Osteoblast (primary cell): ENCODE data around the gene RETREG3. TPM values are rescaled to one million over a fixed set of nuclear protein-coding genes. Genes with fewer than 3 reads are reported as not detected.

Experiments used
- DNase-seq: peaks from one replicate; pipeline ENCODE4 v3.0.0; 2011; ENCODE audit warnings: low spot score, mixed read lengths; ENCODE audit not compliant: insufficient read length; ENCODE audit errors: missing footprints
- H2AFZ ChIP-seq: 2 replicates; pipeline ENCODE4 v1.6.0; 2011; ENCODE audit warnings: mild to moderate bottlenecking, low read length
- H3K27ac ChIP-seq: 2 replicates; pipeline ENCODE4 v1.5.1; 2011; ENCODE audit warnings: mild to moderate bottlenecking, low read depth, low read length, moderate library complexity
- H3K27me3 ChIP-seq: 2 replicates; pipeline ENCODE4 v1.6.0; 2012; ENCODE audit warnings: mild to moderate bottlenecking, control low read depth, inconsistent platforms, low read length, moderate library complexity; ENCODE audit not compliant: insufficient read depth
- H3K36me3 ChIP-seq: 2 replicates; pipeline ENCODE4 v1.5.1; 2011; ENCODE audit warnings: mild to moderate bottlenecking, low read length, control low read depth, moderate library complexity; ENCODE audit not compliant: insufficient read depth
- H3K4me1 ChIP-seq: 2 replicates; pipeline ENCODE4 v1.5.1; 2011; ENCODE audit warnings: mild to moderate bottlenecking, low read length, control low read depth, moderate library complexity; ENCODE audit not compliant: insufficient read depth
- H3K4me2 ChIP-seq: 2 replicates; pipeline ENCODE4 v1.6.0; 2011; ENCODE audit warnings: mild to moderate bottlenecking, low read length; ENCODE audit not compliant: insufficient read depth
- H3K4me3 ChIP-seq: fragments of 200-600 bp; sonication (generic); 3 replicates; pipeline ENCODE4 v1.5.1; 2012; ENCODE audit warnings: mild to moderate bottlenecking, low read length, inconsistent platforms; ENCODE audit not compliant: insufficient read depth
- H3K79me2 ChIP-seq: 2 replicates; pipeline ENCODE4 v1.6.0; 2012; ENCODE audit warnings: mild to moderate bottlenecking, low read length, control low read depth, inconsistent platforms; ENCODE audit not compliant: insufficient read depth
- H3K9me3 ChIP-seq: 2 replicates; pipeline ENCODE4 v1.5.1; 2011; ENCODE audit warnings: low read depth, low read length, control low read depth
- H4K20me1 ChIP-seq: 2 replicates; pipeline ENCODE4 v1.6.0; 2012; ENCODE audit warnings: mild to moderate bottlenecking, low read length, control low read depth; ENCODE audit not compliant: insufficient read depth
- CTCF ChIP-seq: IDR thresholded peaks from 2 replicates; pipeline ENCODE4 v1.5.1; 2011; ENCODE audit warnings: mild to moderate bottlenecking, low read depth, low read length, moderate library complexity; ENCODE audit errors: extremely low read depth
- total RNA-seq: library from RNA; depleted of rRNA; stranded (reverse); fragments of >200 nt; gene quantifications from 2 replicates; pipeline ENCODE4 v1.2.3, GENCODE V29; 2012

The RETREG3 gene
- total RNA-seq, 1 donor: 90.1 TPM

- Histone ChIP-seq H3K4me3 (peak within 1 kb of the TSS; percentile 89), H3K79me2 (peaks cover 75% of the 10 kb centered on the region), H3K27ac (peak within 1 kb of the TSS; percentile 82), H4K20me1 (peaks cover 13% of the 10 kb centered on the region), H3K36me3 (peaks cover 65% of the 10 kb centered on the region), H3K9me3 (no peaks in the 10 kb centered on the region), H2AFZ (peak within 1 kb of the TSS; percentile 86), H3K4me1 (peaks cover 25% of the 10 kb centered on the region), H3K4me2 (peak within 1 kb of the TSS; percentile 99), H3K27me3 (no peaks in the 10 kb centered on the region)
- peak; percentile 100 for DNase-seq
- no peak for TF ChIP-seq CTCF
These were observed 42.1 kb downstream of the RETREG3 start, which contains the start of gene MLX for GRCh38 chr17:42566883-42567573. TSS of gene MLX (plus strand) at chr17:42567100. CDS start at chr17:42567125, 25 bp downstream.

GRCh38 chr17:42566215-42566882 is 42.8 kb downstream of the RETREG3 start:
- Histone ChIP-seq H3K27me3 (no peaks in the 10 kb centered on the region), H3K4me2 (peak overlapping the region; percentile 99), H4K20me1 (peaks cover 9% of the 10 kb centered on the region), H3K4me1 (peaks cover 30% of the 10 kb centered on the region), H3K27ac (peak overlapping the region; percentile 82), H3K9me3 (no peaks in the 10 kb centered on the region), H2AFZ (peak overlapping the region; percentile 86), H3K36me3 (peaks cover 58% of the 10 kb centered on the region), H3K4me3 (peak overlapping the region; percentile 89), H3K79me2 (peaks cover 73% of the 10 kb centered on the region)
- TF ChIP-seq CTCF: no peak
- DNase-seq: no peak

- H2AFZ ChIP-seq: no peak overlapping the region
- no peak overlapping the region for H3K4me2 ChIP-seq
- H3K36me3 ChIP-seq: peaks cover 54% of the 10 kb centered on the region
- peaks cover 72% of the 10 kb centered on the region for H3K79me2 ChIP-seq
- DNase-seq: peak; percentile 52
- TF ChIP-seq CTCF: no peak
- H4K20me1 ChIP-seq: peaks cover 9% of the 10 kb centered on the region
- no peak overlapping the region for H3K27ac ChIP-seq
- peaks cover 32% of the 10 kb centered on the region for H3K4me1 ChIP-seq
- no peak overlapping the region for H3K4me3 ChIP-seq
- no peaks in the 10 kb centered on the region for H3K27me3 ChIP-seq
- no peaks in the 10 kb centered on the region for H3K9me3 ChIP-seq
These were observed 43.5 kb downstream of the RETREG3 start for GRCh38 chr17:42565523-42566214.
